Upper lobe of left lung (tissue), 4 donors: ENCODE data around the gene DENND5A.
"Not testable (repeated sequence)": the region's sequence is repeated elsewhere in the genome, so short reads cannot be mapped to it uniquely, and the experiment has no call there.

ENCODE experiments used
- CTCF ChIP-seq, 6 experiments: fragments of 450-650 bp in 4 of 6; fragments of 200-600 bp in 2 of 6; sonication (generic) in 2 of 6; IDR thresholded peaks; one replicate each; pipeline ENCODE4 v1.5.1; 2016 to 2019; ENCODE audit warnings: antibody characterized with exemption in 6 of 6
- POLR2A ChIP-seq, 4 donors: fragments of 450-650 bp; IDR thresholded peaks; one replicate each; pipeline ENCODE4 v1.5.1; 2016 to 2017; ENCODE audit warnings: antibody characterized with exemption in 4 of 4, mild to moderate bottlenecking in 2 of 4

GRCh38 chr11:9209604-9210003 lies 55.5 kb downstream of the DENND5A start:
- not testable (repeated sequence) for TF ChIP-seq CTCF, POLR2A (IDR thresholded peaks at IDR 0.05)
